K562 (cell line): ENCODE measurements around the gene TMEM150A. TPM values are rescaled to one million over a fixed set of nuclear protein-coding genes. Genes with fewer than 3 reads are reported as not detected.
A peak's percentile ranks its signal among the peaks of the same experiment; 100 is the strongest.

Experiments
- CCNT2 ChIP-seq: IDR thresholded peaks from 2 replicates; pipeline ENCODE4 v1.6.1; 2011; ENCODE audit warnings: borderline replicate concordance, low read depth, mild to moderate bottlenecking, moderate library complexity, mixed read lengths, low read length; ENCODE audit not compliant: insufficient read length; ENCODE audit errors: extremely low read depth
- CEBPG ChIP-seq, 3 experiments: fragments of 200-800 bp in 1 of 3; sonication (Bioruptor generic) in 1 of 3; sonication (generic) in 1 of 3; formaldehyde crosslinking in 1 of 3; IDR thresholded peaks in 2 of 3; conservative IDR thresholded peaks in 1 of 3; 2 replicates each; pipeline versions ENCODE4 v1.6.1 to v1.8.0; 2016 to 2022; ENCODE audit warnings: missing compliant biosample characterization in 2 of 3, missing genetic modification characterization in 2 of 3, mild to moderate bottlenecking in 1 of 3, missing genetic modification reagents in 1 of 3
- CTCFL ChIP-seq: IDR thresholded peaks from 2 replicates; pipeline ENCODE4 v1.6.1; 2011; ENCODE audit warnings: borderline replicate concordance, low read depth, mild to moderate bottlenecking, moderate library complexity, low read length; ENCODE audit not compliant: insufficient read depth, poor library complexity, severe bottlenecking
- ID3 ChIP-seq, 2 experiments: fragments of 250-450 bp in 1 of 2; fragments of 450-650 bp in 1 of 2; sonication (Bioruptor Pico) in 1 of 2; IDR thresholded peaks; 2 replicates each; pipeline versions ENCODE4 v1.6.1 to v1.8.0; 2016 to 2021; ENCODE audit warnings: mild to moderate bottlenecking in 2 of 2, moderate library complexity in 2 of 2, missing compliant biosample characterization in 1 of 2, missing genetic modification characterization in 1 of 2
- PREB ChIP-seq: sonication (generic); formaldehyde crosslinking; IDR thresholded peaks from 2 replicates; pipeline ENCODE4 v1.8.1; 2023; ENCODE audit warnings: mild to moderate bottlenecking, missing genetic modification reagents
- VEZF1 ChIP-seq: fragments of 200-800 bp; sonication (Bioruptor generic); IDR thresholded peaks from 2 replicates; pipeline ENCODE4 v1.6.1; 2017; ENCODE audit warnings: missing genetic modification characterization, missing compliant biosample characterization
- ZBTB17 ChIP-seq: fragments of 450-650 bp; formaldehyde crosslinking; IDR thresholded peaks from 2 replicates; pipeline ENCODE4 v1.4.0; 2020; ENCODE audit warnings: mild to moderate bottlenecking
- ZFX ChIP-seq: sonication (generic); formaldehyde crosslinking; IDR thresholded peaks from 2 replicates; pipeline ENCODE4 v1.8.0; 2022; ENCODE audit warnings: mild to moderate bottlenecking, missing genetic modification reagents, moderate library complexity
- ZMIZ1 ChIP-seq, 2 experiments: fragments of 150-350 bp in 1 of 2; IDR thresholded peaks; 2 replicates each; pipeline ENCODE4 v1.6.1; 2012 to 2016; ENCODE audit warnings: low read depth in 2 of 2, low read length in 2 of 2, mild to moderate bottlenecking in 1 of 2, moderate library complexity in 1 of 2
- polyA plus RNA-seq, 8 experiments: library from polyadenylated mRNA; depleted of rRNA in 4 of 8; stranded (reverse) in 5 of 8; unstranded in 3 of 8; fragments of >200 nt; fragmentation: Nextera tagmentation in 2 of 8; fragmentation: Illumina TruSeq in 1 of 8; extraction: Ambion mirVana in 2 of 8; extraction: Trizol in 1 of 8; gene quantifications; 2 replicates each; pipeline versions ENCODE4 v1.2.1 to v1.2.3, GENCODE V29; 2011 to 2014; ENCODE audit warnings: inconsistent platforms in 1 of 8, missing spikeins in 1 of 8
- total RNA-seq, 7 experiments: library from RNA; depleted of rRNA in 6 of 7; stranded (reverse); fragments of >200 nt in 6 of 7; fragmentation: Illumina TruSeq in 2 of 7; extraction: Trizol in 2 of 7; gene quantifications; 2 replicates each; pipeline versions ENCODE4 v1.2.1 to v1.2.3, GENCODE V29; 2011 to 2021; ENCODE audit warnings: low replicate concordance in 1 of 7

TMEM150A gene
- total and polyA plus RNA-seq, 9 of the 15 experiments (the other 6 are each of a cell fraction or from before 2014, with no cell fraction given) = 3.9 to 17.1 (median 8.4) TPM

- TF ChIP-seq CTCFL (peak; percentile 97), CCNT2 (peak; percentile 88), ZFX (CRISPR knock-in tag) (peak; percentile 51; the same call in 1 of the 2 replicates), ID3 (CRISPR knock-in tag; IDR thresholded peaks at IDR 0.05) (no peak), ID3 (tag; IDR thresholded peaks at IDR 0.05) (peak; percentile 36; the same call in 1 of the 2 replicates), PREB (0 out of 2 replicates have a peak, but pooled peaks have one; percentile 4), VEZF1 (peak; percentile 89), ZMIZ1 (IDR thresholded peaks at IDR 0.05; ENCODE audit: low read depth in 2 of 2, low read length in 2 of 2) (no peak), ZBTB17 (CRISPR knock-in tag) (0 out of 2 replicates have a peak, but pooled peaks have one; percentile 31), CEBPG (CRISPR knock-in tag; IDR thresholded peaks at IDR 0.05) (no peak), CEBPG (tag; conservative IDR thresholded peaks at IDR 0.05 in 1 of 2, IDR thresholded peaks at IDR 0.05 in 1 of 2) (peak in 1 of 2 experiments; percentile 34; a peak in 1 of 4 replicates)
Observed at GRCh38 chr2:85602476-85603234, at the start of gene TMEM150A (continued).
